SK-N-MC (cell line): Measurements from ENCODE around the gene DBP.
A peak's percentile ranks its signal among the peaks of the same experiment; 100 is the strongest.
"Not testable (repeated sequence)": the region's sequence is repeated elsewhere in the genome, so short reads cannot be mapped to it uniquely, and the experiment has no call there.

Source experiments
- DNase-seq: peaks from one replicate; pipeline ENCODE4 v3.0.0-alpha.2; 2011; ENCODE audit warnings: low read depth, low spot score
- H3K27ac ChIP-seq: fragments of 200-600 bp; sonication (generic); 2 replicates; pipeline ENCODE4 v1.5.1; 2016; ENCODE audit warnings: mixed run types
- H3K36me3 ChIP-seq: fragments of 200-600 bp; sonication (generic); 2 replicates; pipeline ENCODE4 v1.6.1; 2017; ENCODE audit warnings: antibody characterized with exemption, low read length, mixed read lengths; ENCODE audit not compliant: insufficient read depth
- H3K4me3 ChIP-seq: fragments of 200-600 bp; sonication (generic); 2 replicates; pipeline ENCODE4 v1.5.1; 2016
- H3K9ac ChIP-seq: fragments of 200-600 bp; sonication (generic); 2 replicates; pipeline ENCODE4 v1.8.0; 2017; ENCODE audit warnings: mixed run types, mixed read lengths; ENCODE audit not compliant: insufficient read length
- H3K9me3 ChIP-seq: fragments of 200-600 bp; sonication (generic); 2 replicates; pipeline ENCODE4 v1.6.1; 2017; ENCODE audit warnings: low read depth, mild to moderate bottlenecking, antibody characterized with exemption, low read length, moderate library complexity, mixed read lengths
- EZH2 ChIP-seq: fragments of 200-600 bp; sonication (generic); IDR thresholded peaks from one replicate; pipeline ENCODE4 v1.6.1; 2017; ENCODE audit warnings: antibody characterized with exemption
- FOXP2 ChIP-seq: optimal IDR thresholded peaks from 2 replicates; pipeline ENCODE3; 2011; ENCODE audit warnings: mild to moderate bottlenecking, moderate library complexity; ENCODE audit not compliant: insufficient read depth; ENCODE audit errors: extremely low read length, control extremely low read depth
- POLR2AphosphoS5 ChIP-seq: IDR thresholded peaks from 2 replicates; pipeline ENCODE4 v1.6.1; 2012; ENCODE audit warnings: mild to moderate bottlenecking, low read depth, low read length, borderline replicate concordance

Gene DBP

GRCh38 chr19:48659768-48660167 lies 22.6 kb upstream of the DBP start:
- DNase-seq: no peak
- Histone ChIP-seq H3K9me3 (no peaks in the 10 kb centered on the region), H3K4me3 (no peak overlapping the region), H3K27ac (no peak overlapping the region), H3K36me3 (no peaks in the 10 kb centered on the region), H3K9ac (no peak overlapping the region)
- TF ChIP-seq FOXP2: no peak
- TF ChIP-seq EZH2: no peak
- no peak for TF ChIP-seq POLR2AphosphoS5

GRCh38 chr19:48658483-48658882 lies 21.3 kb upstream of the DBP start:
- no peak overlapping the region for H3K4me3 ChIP-seq
- H3K9me3 ChIP-seq: no peaks in the 10 kb centered on the region
- no peak overlapping the region for H3K9ac ChIP-seq
- no peak for TF ChIP-seq FOXP2
- no peak for TF ChIP-seq POLR2AphosphoS5
- TF ChIP-seq EZH2: no peak
- no peaks in the 10 kb centered on the region for H3K36me3 ChIP-seq
- H3K27ac ChIP-seq: no peak overlapping the region
- no peak for DNase-seq

- H3K36me3 ChIP-seq, H3K27ac ChIP-seq, H3K9me3 ChIP-seq, H3K9ac ChIP-seq, DNase-seq, H3K4me3 ChIP-seq: not testable (repeated sequence)
Observed at GRCh38 chr19:48657828-48658227, 20.6 kb upstream of the DBP start.

- H3K27ac ChIP-seq: no peak overlapping the region
- H3K4me3 ChIP-seq: no peak overlapping the region
- H3K36me3 ChIP-seq: no peaks in the 10 kb centered on the region
- H3K9me3 ChIP-seq: no peaks in the 10 kb centered on the region
- DNase-seq: no peak
- peak overlapping the region; percentile 17 for H3K9ac ChIP-seq
- TF ChIP-seq FOXP2: no peak
- TF ChIP-seq POLR2AphosphoS5: no peak
- TF ChIP-seq EZH2: no peak
Observed at GRCh38 chr19:48656840-48657474, 19.8 kb upstream of the DBP start.

- Histone ChIP-seq H3K9ac (peak overlapping the region; percentile 67), H3K27ac (peak overlapping the region; percentile 84), H3K36me3 (no peaks in the 10 kb centered on the region), H3K4me3 (peak overlapping the region; percentile 57), H3K9me3 (no peaks in the 10 kb centered on the region)
- DNase-seq: no peak
- no peak for TF ChIP-seq EZH2
- TF ChIP-seq POLR2AphosphoS5: no peak
- no peak for TF ChIP-seq FOXP2
Observed at GRCh38 chr19:48654299-48655059, 17.3 kb upstream of the DBP start.

- no peak overlapping the region for H3K9ac ChIP-seq
- no peaks in the 10 kb centered on the region for H3K36me3 ChIP-seq
- H3K27ac ChIP-seq: no peak overlapping the region
- H3K9me3 ChIP-seq: no peaks in the 10 kb centered on the region
- no peak overlapping the region for H3K4me3 ChIP-seq
- TF ChIP-seq EZH2 (no peak), FOXP2 (no peak)
- DNase-seq: no peak
Observed at GRCh38 chr19:48651683-48652048, 14.5 kb upstream of the DBP start.

- TF ChIP-seq EZH2 (no peak), POLR2AphosphoS5 (no peak), FOXP2 (no peak)
- Histone ChIP-seq H3K4me3 (no peak overlapping the region), H3K9me3 (no peaks in the 10 kb centered on the region), H3K36me3 (no peaks in the 10 kb centered on the region), H3K9ac (no peak overlapping the region), H3K27ac (no peak overlapping the region)
- DNase-seq: no peak
Observed at GRCh38 chr19:48650974-48651682, 13.9 kb upstream of the DBP start.

GRCh38 chr19:48648134-48648533 lies 11.0 kb upstream of the DBP start:
- Histone ChIP-seq H3K27ac (no peak overlapping the region), H3K9me3 (no peaks in the 10 kb centered on the region), H3K36me3 (no peaks in the 10 kb centered on the region), H3K4me3 (no peak overlapping the region), H3K9ac (no peak overlapping the region)
- no peak for DNase-seq
- TF ChIP-seq POLR2AphosphoS5 (no peak), FOXP2 (no peak), EZH2 (no peak)
